GM21360 (cell line): Measurements from ENCODE around the gene MED13.
A peak's percentile ranks its signal among the peaks of the same experiment; 100 is the strongest.

Source experiments
- ATAC-seq: cut with Tn5 transposase; IDR thresholded peaks from one replicate; pipeline ENCODE4 v1.9.1; 2021; ENCODE audit warnings: mild to moderate bottlenecking, moderate library complexity; ENCODE audit not compliant: unreplicated experiment

MED13 gene, protein sequence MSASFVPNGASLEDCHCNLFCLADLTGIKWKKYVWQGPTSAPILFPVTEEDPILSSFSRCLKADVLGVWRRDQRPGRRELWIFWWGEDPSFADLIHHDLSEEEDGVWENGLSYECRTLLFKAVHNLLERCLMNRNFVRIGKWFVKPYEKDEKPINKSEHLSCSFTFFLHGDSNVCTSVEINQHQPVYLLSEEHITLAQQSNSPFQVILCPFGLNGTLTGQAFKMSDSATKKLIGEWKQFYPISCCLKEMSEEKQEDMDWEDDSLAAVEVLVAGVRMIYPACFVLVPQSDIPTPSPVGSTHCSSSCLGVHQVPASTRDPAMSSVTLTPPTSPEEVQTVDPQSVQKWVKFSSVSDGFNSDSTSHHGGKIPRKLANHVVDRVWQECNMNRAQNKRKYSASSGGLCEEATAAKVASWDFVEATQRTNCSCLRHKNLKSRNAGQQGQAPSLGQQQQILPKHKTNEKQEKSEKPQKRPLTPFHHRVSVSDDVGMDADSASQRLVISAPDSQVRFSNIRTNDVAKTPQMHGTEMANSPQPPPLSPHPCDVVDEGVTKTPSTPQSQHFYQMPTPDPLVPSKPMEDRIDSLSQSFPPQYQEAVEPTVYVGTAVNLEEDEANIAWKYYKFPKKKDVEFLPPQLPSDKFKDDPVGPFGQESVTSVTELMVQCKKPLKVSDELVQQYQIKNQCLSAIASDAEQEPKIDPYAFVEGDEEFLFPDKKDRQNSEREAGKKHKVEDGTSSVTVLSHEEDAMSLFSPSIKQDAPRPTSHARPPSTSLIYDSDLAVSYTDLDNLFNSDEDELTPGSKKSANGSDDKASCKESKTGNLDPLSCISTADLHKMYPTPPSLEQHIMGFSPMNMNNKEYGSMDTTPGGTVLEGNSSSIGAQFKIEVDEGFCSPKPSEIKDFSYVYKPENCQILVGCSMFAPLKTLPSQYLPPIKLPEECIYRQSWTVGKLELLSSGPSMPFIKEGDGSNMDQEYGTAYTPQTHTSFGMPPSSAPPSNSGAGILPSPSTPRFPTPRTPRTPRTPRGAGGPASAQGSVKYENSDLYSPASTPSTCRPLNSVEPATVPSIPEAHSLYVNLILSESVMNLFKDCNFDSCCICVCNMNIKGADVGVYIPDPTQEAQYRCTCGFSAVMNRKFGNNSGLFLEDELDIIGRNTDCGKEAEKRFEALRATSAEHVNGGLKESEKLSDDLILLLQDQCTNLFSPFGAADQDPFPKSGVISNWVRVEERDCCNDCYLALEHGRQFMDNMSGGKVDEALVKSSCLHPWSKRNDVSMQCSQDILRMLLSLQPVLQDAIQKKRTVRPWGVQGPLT (N-terminal part only)

DNA sequence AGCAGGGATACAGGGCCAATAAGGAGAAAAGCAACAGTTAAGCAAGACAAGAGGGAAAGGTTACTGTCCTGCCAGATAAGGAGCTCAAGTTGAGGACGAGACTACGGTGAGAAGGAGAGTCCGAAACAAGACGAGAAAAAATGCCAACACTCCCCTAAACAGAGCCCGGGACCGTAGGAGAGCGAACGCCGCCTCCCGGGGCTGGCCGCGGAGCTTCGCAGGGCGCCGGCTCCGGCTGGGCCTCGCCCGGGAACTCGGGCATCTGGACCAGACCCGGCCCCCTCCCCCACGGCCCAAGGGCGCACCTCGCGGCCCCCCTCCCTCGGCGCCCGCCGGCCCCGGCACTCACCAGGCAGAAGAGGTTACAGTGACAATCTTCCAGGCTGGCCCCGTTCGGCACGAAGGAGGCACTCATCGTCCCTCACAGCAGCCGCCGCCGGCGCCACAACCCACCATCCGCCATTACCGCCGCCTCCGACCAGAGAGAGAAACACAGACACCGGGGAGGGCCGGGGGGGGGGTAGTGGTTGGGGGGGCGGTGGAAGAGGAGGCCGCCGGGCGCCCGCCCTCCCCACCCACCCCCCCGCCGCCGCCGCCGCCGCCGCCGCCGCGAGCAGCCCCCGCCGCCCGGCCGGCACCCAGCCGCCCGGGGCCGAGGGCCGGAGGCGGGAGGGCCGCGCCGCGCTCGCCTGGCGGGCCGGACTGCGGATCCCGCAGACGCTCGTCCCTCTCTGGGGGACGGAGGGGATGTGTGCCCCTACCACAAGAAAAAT, at the start of gene MED13:
TSS of gene MED13 (minus strand) at position 488 of the 773 bp plus-strand sequence. CDS start at position 415, 73 bp downstream.
- peak; percentile 31 for ATAC-seq

DNA sequence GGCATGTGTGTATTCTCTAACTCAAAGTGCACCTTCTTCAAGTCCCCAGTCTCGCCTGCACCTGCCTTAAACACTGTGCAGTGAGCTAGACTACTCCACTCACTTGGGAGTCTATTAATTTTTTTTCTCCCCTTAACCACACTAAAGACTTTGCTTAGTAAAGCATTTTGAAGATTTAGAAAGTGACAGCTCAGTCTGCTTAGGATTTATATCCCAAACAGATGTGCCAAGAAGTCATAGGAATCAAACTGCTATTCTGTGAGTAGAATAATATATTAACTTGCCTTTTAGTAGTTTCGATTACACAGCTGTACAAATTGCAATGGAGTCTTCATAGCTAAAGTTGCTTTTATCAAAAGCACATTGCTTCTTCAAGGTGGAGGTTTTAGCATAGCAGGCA, 47.2 kb upstream of the MED13 start:
- ATAC-seq, result no peak

DNA sequence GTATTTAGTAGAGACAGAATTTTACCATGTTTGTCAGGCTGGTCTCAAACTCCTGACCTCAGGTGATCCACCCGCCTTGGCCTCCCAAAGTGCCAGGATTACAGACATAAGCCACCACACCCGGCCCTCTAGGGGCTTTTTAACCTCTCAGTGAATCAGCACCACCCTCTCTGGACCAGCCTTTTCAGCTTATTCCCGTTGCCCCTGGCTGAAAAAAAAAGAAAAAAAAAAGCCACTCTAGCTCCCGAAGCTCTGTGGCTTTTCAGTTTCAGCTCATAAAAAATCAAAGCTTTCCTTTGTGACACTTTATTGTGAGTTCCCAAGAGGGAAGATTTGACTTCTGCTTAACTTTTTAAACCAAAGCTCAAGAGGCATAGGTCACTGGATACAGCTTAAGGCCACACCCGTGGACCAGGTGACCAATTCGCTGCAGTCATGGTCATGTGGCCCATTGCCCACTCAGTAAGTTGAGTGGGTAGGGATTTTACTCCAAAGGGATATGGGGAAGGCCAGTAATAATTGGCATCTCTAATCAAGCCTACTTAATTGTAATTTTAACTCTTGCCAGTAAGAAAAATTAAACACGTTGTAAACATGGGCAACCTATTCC, 46.6 kb upstream of the MED13 start:
- ATAC-seq, result no peak

DNA sequence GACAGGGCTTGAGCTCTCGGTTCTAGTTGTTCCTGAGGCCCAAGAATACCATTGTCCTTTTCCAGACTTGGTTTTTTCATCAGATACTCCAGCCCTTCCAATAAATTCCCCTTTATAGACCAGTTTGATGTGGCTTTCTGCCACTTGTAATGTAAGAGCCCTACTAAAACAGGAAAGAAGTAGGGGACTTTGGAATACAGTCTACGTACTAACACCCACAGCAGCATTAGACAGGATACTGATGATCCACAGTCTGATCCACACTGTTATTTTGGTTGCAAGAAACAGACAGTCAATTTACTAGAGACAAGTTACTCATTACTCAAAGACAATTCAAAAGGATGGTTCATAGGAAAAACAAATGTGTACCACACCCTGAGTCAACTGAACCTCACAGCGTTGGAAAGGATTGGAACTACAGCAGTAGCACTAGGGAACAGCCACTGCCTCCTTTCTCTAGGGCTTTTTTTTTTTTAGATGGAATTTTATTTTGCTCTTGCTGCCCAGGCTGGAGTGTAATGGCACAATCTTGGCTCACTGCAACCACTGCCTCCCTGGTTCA, 45.9 kb upstream of the MED13 start:
- ATAC-seq, result no peak

DNA sequence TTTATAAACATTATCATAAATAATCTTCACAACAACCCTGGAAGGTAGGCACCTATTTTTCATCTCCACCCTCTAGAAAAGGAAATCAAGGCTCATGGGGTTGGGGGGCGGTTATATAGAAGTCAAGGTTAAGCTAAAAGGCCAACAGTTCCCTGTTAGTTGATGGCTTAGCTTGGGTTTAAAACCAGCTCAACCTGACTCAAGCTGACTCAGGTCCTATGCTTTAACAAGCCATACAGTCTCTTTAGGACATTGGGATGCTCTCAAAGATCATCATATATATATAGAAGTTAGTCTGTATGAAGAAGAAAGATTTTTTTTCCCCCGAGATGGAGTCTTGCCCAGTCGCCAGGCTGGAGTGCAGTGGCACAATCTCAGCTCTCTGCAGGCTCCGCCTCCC, 44.8 kb upstream of the MED13 start:
- no peak for ATAC-seq

DNA sequence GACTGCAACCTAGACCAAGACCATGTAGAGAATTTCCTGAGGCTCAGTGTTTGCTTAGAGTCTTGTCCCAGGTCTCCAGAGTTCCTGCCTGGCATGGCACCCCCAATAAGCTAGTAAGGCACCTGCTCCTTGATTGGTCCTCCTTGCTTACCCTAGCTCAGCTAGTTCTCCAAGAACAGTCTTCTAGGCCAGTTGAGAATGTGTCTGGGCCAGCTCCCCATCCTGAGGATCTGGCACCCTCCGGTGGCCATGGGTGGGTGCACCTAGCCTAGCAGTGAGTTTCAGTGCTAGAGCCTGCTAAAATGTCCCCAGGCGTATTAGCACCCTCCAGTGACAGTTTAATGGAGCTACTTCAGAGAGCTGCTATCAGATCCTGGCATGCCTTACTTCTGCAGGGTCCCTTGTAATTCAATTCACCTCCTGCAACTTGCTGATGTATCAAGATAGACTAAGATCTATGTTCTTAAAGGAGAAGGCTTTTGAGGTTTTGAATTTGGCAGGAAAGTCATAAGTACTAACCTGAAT, 44.4 kb upstream of the MED13 start:
- peak; percentile 98 for ATAC-seq

DNA sequence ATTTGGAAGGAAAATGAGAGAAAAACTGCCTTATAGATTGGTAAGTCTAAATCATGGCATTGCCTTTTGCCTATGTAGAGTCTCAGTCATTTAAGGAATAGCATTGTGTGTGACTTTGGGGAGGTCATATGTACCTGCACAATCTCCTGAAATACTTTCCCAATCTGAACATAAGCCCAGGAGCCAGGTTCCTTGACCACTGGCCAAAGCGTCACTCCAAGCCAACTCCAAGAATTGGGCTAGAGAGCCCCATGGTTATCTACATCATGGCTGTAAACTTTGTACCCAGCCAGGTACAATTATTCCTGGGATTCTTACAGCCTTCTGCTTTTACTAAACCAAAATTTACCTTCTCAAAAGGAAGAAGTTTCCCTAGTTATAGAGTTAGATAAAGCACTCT, 40.8 kb upstream of the MED13 start:
- no peak for ATAC-seq

DNA sequence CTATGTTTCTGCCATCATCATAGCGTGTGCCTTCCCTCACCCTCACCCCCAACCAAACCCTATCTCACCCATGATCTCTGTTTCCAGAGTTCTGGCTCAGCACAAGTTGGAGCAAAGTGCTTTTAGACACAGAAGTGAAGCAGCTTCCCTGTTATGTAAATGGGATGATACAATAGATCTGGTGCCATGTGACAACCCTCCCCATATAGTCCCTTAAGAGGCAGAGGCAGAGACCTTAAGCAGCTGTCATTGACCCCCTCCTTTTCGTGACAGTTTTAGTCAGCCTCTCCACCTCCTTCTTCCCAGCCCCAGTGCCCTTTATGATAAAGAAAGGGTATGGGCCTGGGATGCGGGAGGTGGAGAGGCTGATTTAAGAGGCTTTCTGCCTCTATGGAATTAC, 40.3 kb upstream of the MED13 start:
- no peak for ATAC-seq

DNA sequence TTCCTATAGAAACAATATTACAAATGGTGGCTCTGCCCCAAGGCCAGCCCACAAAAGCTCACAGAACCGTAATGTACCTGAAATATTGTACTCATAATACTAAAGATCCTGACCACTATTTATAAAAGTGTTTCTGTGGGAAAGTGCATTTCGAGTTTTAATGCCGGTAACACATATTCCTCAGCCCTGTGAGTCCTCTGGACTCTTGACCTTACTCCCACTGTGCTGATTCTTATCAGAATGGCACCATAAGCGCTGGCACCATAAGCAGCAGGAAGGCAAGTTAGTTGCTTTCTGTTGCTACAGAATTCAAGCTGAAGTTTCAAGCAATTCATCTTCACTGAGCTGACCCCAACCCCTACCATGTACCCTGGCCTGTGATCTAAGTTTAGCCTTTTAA, 36.4 kb upstream of the MED13 start:
- no peak for ATAC-seq

DNA sequence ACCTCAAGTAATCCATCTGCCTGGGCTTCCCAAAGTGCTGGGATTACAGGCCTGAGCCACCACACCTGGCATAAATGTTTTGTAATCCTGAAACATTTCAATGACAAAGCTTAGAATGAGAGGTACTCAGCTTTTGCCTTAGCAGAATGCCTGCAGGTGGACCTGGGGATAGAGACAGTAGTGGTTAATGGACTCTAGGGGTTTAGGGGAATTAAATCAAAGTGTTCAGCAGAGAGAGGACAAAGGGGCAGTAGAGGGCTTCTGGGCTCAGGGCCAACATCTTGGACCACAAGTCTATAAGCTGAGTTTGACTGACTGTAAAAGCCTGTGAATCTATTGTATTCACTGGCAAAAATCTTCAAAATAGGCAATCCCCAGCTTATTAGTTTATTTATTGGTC, 36.0 kb upstream of the MED13 start:
- ATAC-seq, result no peak

DNA sequence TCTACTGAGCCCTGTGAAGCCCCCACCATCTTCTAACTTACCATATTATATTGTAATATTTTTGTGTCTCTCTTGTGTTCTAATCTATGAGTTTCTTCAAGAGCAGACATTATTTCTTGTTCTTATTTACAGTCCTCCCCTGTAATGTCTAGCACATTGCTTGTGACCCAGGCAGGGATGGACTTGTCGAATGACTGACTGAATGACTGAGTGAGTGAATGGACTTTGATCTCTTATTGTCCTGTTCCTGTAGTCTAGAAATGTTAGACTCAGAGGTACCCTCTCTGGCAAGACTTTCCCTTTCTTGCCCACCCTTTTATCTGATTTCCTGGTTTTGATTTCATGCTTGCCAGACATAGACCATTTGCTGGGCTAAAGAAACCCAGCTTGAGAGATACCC, 35.0 kb upstream of the MED13 start:
- no peak for ATAC-seq

DNA sequence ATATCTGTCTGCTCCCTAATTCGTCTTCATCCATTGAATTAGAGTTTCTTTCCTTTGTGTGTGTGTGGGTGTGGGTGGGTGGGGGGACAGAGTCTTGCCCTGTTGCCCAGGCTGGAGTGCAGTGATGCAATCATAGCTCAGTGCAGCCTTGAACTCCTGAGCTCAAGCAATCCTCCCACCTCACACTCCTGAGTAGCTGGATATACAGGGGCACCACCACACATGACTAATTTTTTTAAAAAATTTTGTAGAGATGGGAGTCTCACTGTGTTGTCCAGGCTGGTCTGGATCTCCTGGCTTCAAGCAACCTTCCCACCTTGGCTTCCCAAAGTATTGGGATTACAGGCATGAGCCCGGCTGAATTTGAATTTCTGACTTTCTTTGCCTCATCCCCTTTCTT, 34.5 kb upstream of the MED13 start:
- no peak for ATAC-seq

DNA sequence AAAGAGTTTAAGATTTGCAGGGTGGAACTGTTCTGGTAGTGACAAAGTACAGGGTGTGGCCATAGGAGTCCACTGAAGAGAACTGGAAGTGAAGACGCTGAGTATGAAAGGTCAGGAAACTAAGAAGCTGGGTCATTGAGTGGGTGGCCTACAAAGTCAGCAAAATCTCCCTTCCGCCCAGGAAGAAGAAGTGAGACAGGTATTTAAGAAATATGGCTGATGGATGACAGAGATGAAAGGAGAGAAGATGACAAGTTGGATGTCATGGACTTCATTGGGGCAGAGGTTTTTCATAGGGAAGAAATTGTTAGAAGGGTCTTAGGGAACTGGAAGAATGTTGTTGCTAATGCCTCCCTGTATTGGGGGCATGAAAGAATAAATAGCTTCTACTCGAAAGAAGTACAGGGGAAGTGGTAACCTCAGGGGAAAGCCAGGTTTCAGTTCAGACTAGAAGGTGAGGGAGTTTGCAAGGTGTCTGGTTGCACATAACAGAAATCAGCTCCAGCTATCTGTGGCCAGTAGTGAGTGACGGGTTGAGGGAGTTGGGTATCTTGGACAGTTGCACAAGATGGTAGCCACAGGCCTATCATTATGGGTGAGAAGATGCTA, 33.6 kb upstream of the MED13 start:
- ATAC-seq, result peak; percentile 88

DNA sequence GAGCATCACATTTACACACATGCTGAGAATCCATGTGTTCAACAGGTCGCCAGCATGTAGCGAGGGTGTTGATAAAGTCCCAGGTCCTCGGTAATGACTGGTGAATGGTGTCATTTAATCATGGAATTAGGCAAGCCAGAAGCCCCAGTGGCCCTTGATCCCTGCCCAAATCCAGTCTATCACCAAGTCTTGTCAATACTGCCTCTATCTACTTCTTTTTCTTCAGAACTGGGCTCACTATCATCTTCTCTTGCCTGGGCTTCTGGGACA, 31.3 kb upstream of the MED13 start:
- ATAC-seq, result no peak

DNA sequence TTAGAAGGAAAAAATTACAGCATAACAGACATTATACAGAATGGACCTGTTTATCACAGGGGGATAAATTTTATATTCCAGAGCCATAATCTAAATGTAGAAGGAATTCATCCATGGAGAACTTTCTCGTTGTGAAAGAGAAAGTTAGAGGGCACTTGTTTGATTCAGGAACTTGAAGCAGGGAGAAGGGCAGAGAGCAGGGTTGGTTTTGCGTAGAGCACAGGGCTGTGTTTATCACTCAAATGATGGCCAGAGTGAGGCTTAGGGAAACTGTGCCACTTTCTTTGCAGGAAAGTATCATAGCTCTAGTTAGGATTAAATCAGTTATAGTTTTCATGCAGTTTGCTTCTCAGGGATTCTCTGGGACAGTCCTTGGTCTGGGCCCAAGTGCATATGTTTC, 29.1 kb upstream of the MED13 start:
- no peak for ATAC-seq

DNA sequence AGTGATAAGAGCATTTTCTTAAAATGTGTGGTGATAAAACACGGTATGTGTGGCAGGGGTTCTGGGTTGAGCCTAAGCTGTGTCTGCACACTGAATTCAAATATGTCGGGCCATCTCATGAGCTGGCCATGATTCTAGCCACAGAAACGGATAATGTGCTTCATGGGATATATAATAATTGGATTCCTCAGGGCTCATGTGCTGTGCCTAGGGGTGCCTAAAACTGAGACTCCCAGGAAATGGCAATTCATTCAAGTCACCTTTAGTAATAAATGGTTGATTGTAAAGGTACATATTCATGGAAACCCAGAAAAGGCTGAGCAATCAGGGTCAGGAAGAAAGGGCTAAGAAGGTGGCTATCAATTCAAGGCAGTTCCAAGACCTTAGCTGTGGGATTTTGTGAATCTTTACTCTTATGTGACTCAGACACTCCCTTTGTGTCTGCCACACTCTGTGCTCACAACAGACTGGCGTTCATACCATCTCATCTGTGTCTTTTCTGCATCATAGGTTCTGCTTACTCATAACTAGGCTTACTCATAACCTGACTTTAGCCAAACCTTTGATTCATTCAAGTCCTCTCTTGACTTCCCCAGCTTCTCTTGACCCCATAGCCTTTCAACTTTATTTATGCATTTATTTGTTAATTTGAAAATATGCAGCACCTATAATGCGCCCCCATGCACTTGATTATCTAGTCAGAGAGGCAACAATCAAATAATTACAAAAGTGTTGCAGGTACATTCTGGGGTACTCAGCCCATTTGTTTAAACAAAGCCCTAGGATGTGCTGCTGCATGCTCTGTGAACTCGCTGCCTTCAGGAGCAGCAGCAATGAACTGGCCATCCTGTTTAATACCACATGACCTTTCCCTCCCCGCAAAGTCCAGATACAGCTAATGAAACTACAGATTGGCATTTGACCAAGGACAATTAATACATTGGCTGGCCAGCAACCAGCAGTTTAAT, 28.4 kb upstream of the MED13 start:
- peak; percentile 92 for ATAC-seq

DNA sequence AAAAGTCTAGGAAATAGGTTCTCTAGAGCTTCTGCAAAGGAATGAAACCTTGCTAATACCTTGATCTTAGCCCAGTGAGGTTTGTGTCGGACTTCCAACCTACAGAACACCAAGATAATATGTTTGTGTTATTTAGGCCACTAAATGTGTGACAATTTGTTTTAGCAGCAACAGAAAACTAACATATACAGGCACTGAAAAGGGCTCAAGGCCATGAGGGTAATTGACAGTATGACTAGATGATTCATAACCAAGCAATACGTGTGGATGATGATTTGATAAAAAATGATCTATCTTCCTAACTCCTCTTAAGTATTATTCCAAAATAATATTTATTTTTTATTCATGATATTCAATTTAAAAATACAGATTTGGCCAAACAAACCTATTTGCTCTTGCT, 27.7 kb upstream of the MED13 start:
- no peak for ATAC-seq

DNA sequence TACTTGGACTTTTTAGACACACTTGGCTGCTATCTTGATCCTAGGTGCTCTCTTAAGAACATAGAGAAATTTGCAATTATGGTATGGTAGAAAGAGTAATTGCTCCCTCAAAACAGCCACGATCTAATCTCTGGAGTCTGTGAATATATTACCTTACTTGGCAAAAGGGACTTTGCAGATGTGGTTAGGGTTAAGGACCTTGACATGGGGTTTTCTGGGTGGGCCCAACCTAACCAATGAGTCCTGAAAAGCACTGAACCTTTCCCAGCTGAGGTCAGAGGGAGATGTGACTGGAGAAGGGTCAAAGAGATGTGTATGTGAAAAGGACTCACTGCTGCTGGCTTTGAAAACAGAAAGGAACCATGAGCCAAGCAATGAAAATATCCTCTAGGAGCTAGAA, 26.7 kb upstream of the MED13 start:
- ATAC-seq, result no peak
